ENCODE results near the gene PSMB7.

The PSMB7 gene

GRCh38 chr9:124352616-124353015, 62.6 kb downstream of the PSMB7 start:
- H3K4me3 ChIP-seq (ENCODE audit: low read depth, low read length), result no peak overlapping the region
- peaks cover 16% of the 10 kb centered on the region for H3K36me3 ChIP-seq

GRCh38 chr9:124351672-124352468, 63.4 kb downstream of the PSMB7 start:
- Histone ChIP-seq H3K27me3 (no peaks in the 10 kb centered on the region), H3K4me1 (peaks cover 7% of the 10 kb centered on the region), H3K9me3 (no peaks in the 10 kb centered on the region), H3K36me3 (peaks cover 16% of the 10 kb centered on the region), H3K4me3 (ENCODE audit: low read depth, low read length) (no peak overlapping the region)
- DNase-seq, result no peak
- no peak for TF ChIP-seq CTCF (IDR thresholded peaks at IDR 0.05; ENCODE audit: low read depth, low read length)

More at GRCh38 chr9:124352616-124353015, 62.6 kb downstream of the PSMB7 start:
- peaks cover 5% of the 10 kb centered on the region for H3K4me1 ChIP-seq
- TF ChIP-seq CTCF (IDR thresholded peaks at IDR 0.05; ENCODE audit: low read depth, low read length), result no peak
- no peaks in the 10 kb centered on the region for H3K9me3 ChIP-seq
- DNase-seq, result no peak
- no peaks in the 10 kb centered on the region for H3K27me3 ChIP-seq

GRCh38 chr9:124350494-124351263, 64.6 kb downstream of the PSMB7 start:
- Histone ChIP-seq H3K36me3 (peaks cover 16% of the 10 kb centered on the region), H3K4me1 (peaks cover 7% of the 10 kb centered on the region), H3K4me3 (ENCODE audit: low read depth, low read length) (no peak overlapping the region), H3K27me3 (no peaks in the 10 kb centered on the region), H3K9me3 (no peaks in the 10 kb centered on the region)
- DNase-seq, result no peak
- TF ChIP-seq CTCF (IDR thresholded peaks at IDR 0.05; ENCODE audit: low read depth, low read length), result no peak

- Histone ChIP-seq H3K27me3 (no peaks in the 10 kb centered on the region), H3K4me1 (peaks cover 7% of the 10 kb centered on the region), H3K36me3 (peaks cover 16% of the 10 kb centered on the region), H3K4me3 (ENCODE audit: low read depth, low read length) (no peak overlapping the region), H3K9me3 (no peaks in the 10 kb centered on the region)
- no peak for TF ChIP-seq CTCF (IDR thresholded peaks at IDR 0.05; ENCODE audit: low read depth, low read length)
- peak; percentile 3 for DNase-seq
Observed at GRCh38 chr9:124349675-124350493, 65.4 kb downstream of the PSMB7 start.

- Histone ChIP-seq H3K27me3 (no peaks in the 10 kb centered on the region), H3K36me3 (peaks cover 16% of the 10 kb centered on the region), H3K4me3 (ENCODE audit: low read depth, low read length) (no peak overlapping the region), H3K4me1 (peaks cover 7% of the 10 kb centered on the region), H3K9me3 (no peaks in the 10 kb centered on the region)
- DNase-seq, result peak; percentile 2
- no peak for TF ChIP-seq CTCF (IDR thresholded peaks at IDR 0.05; ENCODE audit: low read depth, low read length)
Observed at GRCh38 chr9:124349267-124349666, 66.0 kb downstream of the PSMB7 start.

All from BE2C (cell line).